Adrenal gland (tissue), 5 donors: ENCODE results near the gene ENDOD1.

Experiments used
- CTCF ChIP-seq, 6 experiments: fragments of 450-650 bp in 4 of 6; fragments of 200-600 bp in 2 of 6; sonication (generic) in 1 of 6; IDR thresholded peaks; 1 replicate in 5 of 6; 2 replicates in 1 of 6; pipeline versions ENCODE4 v1.5.1 to v1.8.0; 2016 to 2021; ENCODE audit warnings: antibody characterized with exemption in 6 of 6, mild to moderate bottlenecking in 2 of 6, moderate library complexity in 1 of 6
- POLR2A ChIP-seq, 2 donors: fragments of 450-650 bp; IDR thresholded peaks; one replicate each; pipeline ENCODE4 v1.6.1; 2017; ENCODE audit warnings: antibody characterized with exemption in 2 of 2, mild to moderate bottlenecking in 2 of 2, moderate library complexity in 1 of 2
- donor health status: DM: no; HTN: no; CAD: no.

GRCh38 chr11:95143106-95143681, 53.5 kb downstream of the ENDOD1 start:
- no peak for TF ChIP-seq CTCF (IDR thresholded peaks at IDR 0.05)
- no peak for TF ChIP-seq POLR2A (IDR thresholded peaks at IDR 0.05)
